Left lung (tissue), 10 donors: ENCODE data around the gene CHST9. TPM values are rescaled to one million over a fixed set of nuclear protein-coding genes. Genes with fewer than 3 reads are reported as not detected.

Experiments
- ATAC-seq: fragments of 200-7000 bp; cut with Tn5 transposase; one replicate; pipeline ENCODE4 v1.9.1; 2020; ENCODE audit warnings: moderate library complexity
- DNase-seq, 4 donors: peaks; one replicate each; pipeline ENCODE4 v3.0.0-alpha.2; 2013 to 2020
- H3K27ac ChIP-seq, 2 donors: fragments of 200-600 bp; sonication (generic) in 1 of 2; one replicate each; pipeline versions ENCODE4 v1.5.0 to v1.8.0; 2020 to 2021
- H3K27me3 ChIP-seq, 2 donors: fragments of 200-600 bp; sonication (generic) in 1 of 2; one replicate each; pipeline versions ENCODE4 v1.5.0 to v1.8.0; 2020 to 2021
- H3K36me3 ChIP-seq, 2 donors: fragments of 200-600 bp; sonication (generic) in 1 of 2; one replicate each; pipeline versions ENCODE4 v1.5.0 to v1.8.0; 2020 to 2021
- H3K4me1 ChIP-seq, 2 donors: fragments of 200-600 bp; one replicate each; pipeline ENCODE4 v1.8.0; 2021
- H3K4me3 ChIP-seq, 2 donors: fragments of 200-600 bp; sonication (generic) in 1 of 2; one replicate each; pipeline versions ENCODE4 v1.5.0 to v1.8.0; 2020 to 2021; ENCODE audit warnings: mild to moderate bottlenecking in 1 of 2
- H3K9me3 ChIP-seq, 2 donors: fragments of 200-600 bp; sonication (generic) in 1 of 2; one replicate each; pipeline versions ENCODE4 v1.5.0 to v1.8.0; 2020 to 2021
- CTCF ChIP-seq, 2 donors: fragments of 200-600 bp; sonication (generic) in 1 of 2; IDR thresholded peaks; one replicate each; pipeline versions ENCODE4 v1.5.0 to v1.8.0; 2021; ENCODE audit warnings: antibody characterized with exemption in 2 of 2
- intact Hi-C, 2 donors: fragments of 100-400 bp; cut with DNase I; formaldehyde crosslinking; loops; one replicate each; pipeline versions ENCODE4 v1.11.2 to v1.14.2; 2022
- polyA plus RNA-seq, 6 donors: library from polyadenylated mRNA; unstranded; fragments of 120-200 nt; gene quantifications; one replicate each; pipeline ENCODE4 v1.2.1, GENCODE V29; 2013; ENCODE audit not compliant: insufficient read length in 6 of 6
- total RNA-seq, 2 donors: library from RNA; stranded (reverse); fragmentation: NEBNext Ultra II Directional; extraction: Animal tissue kit (Norgen Biotek cat#: 25700); gene quantifications; one replicate each; pipeline ENCODE4 v1.2.1, GENCODE V29; 2021
- donor health status: DM: no; HTN: yes; CAD: no.
- donor health status: DM: no; HTN: no; CAD: no.

CHST9 gene
- total and polyA plus RNA-seq, 8 donors, result 0.12 to 4.2 (median 2.6) TPM

- ATAC-seq (no peak), DNase-seq (no peak)
- Histone ChIP-seq H3K9me3 (no peaks in the 10 kb centered on the region), H3K27ac (no peak overlapping the region), H3K36me3 (no peaks in the 10 kb centered on the region), H3K4me3 (no peak overlapping the region), H3K27me3 (no peaks in the 10 kb centered on the region), H3K4me1 (no peaks in the 10 kb centered on the region)
- intact Hi-C loops, result no loop called here
- TF ChIP-seq CTCF (IDR thresholded peaks at IDR 0.05), result no peak
Observed at GRCh38 chr18:27010784-27011183, 174.3 kb downstream of the CHST9 start.

GRCh38 chr18:27009293-27009692 lies 175.8 kb downstream of the CHST9 start:
- Histone ChIP-seq H3K27me3 (no peaks in the 10 kb centered on the region), H3K4me1 (no peaks in the 10 kb centered on the region), H3K4me3 (no peak overlapping the region), H3K27ac (no peak overlapping the region), H3K9me3 (no peaks in the 10 kb centered on the region), H3K36me3 (no peaks in the 10 kb centered on the region)
- no peak for DNase-seq
- no peak for ATAC-seq
- no peak for TF ChIP-seq CTCF (IDR thresholded peaks at IDR 0.05)
- intact Hi-C loops, result no loop called here

GRCh38 chr18:27008575-27008974 lies 176.5 kb downstream of the CHST9 start:
- no peak overlapping the region for H3K4me3 ChIP-seq
- intact Hi-C loops, result no loop called here
- TF ChIP-seq CTCF (IDR thresholded peaks at IDR 0.05), result no peak

GRCh38 chr18:27007880-27008279 lies 177.2 kb downstream of the CHST9 start:
- no peak overlapping the region for H3K27ac ChIP-seq
- TF ChIP-seq CTCF (IDR thresholded peaks at IDR 0.05), result no peak
- no peaks in the 10 kb centered on the region for H3K9me3 ChIP-seq
- no peaks in the 10 kb centered on the region for H3K4me1 ChIP-seq
- intact Hi-C loops, result no loop called here
- no peak for ATAC-seq
- H3K4me3 ChIP-seq, result no peak overlapping the region
- H3K36me3 ChIP-seq, result no peaks in the 10 kb centered on the region
- no peaks in the 10 kb centered on the region for H3K27me3 ChIP-seq
- no peak for DNase-seq

More at GRCh38 chr18:27008575-27008974, 176.5 kb downstream of the CHST9 start:
- no peaks in the 10 kb centered on the region for H3K4me1 ChIP-seq
- no peak overlapping the region for H3K27ac ChIP-seq
- H3K36me3 ChIP-seq, result no peaks in the 10 kb centered on the region
- H3K9me3 ChIP-seq, result no peaks in the 10 kb centered on the region
- no peak for ATAC-seq
- DNase-seq, result no peak
- H3K27me3 ChIP-seq, result no peaks in the 10 kb centered on the region

GRCh38 chr18:27005589-27005988 lies 179.5 kb downstream of the CHST9 start:
- no peak for ATAC-seq
- H3K27me3 ChIP-seq, result no peaks in the 10 kb centered on the region

More at GRCh38 chr18:27005589-27005988, 179.5 kb downstream of the CHST9 start:
- no peak overlapping the region for H3K27ac ChIP-seq
- no peaks in the 10 kb centered on the region for H3K9me3 ChIP-seq
- H3K36me3 ChIP-seq, result no peaks in the 10 kb centered on the region
- DNase-seq, result peak in 1 of 4 donors; percentile 3
- TF ChIP-seq CTCF (IDR thresholded peaks at IDR 0.05), result no peak
- intact Hi-C loops, result no loop called here
- H3K4me1 ChIP-seq, result no peaks in the 10 kb centered on the region
- no peak overlapping the region for H3K4me3 ChIP-seq
